CD14-positive monocyte (primary cell): ENCODE results near the gene SEM1. TPM values are rescaled to one million over a fixed set of nuclear protein-coding genes. Genes with fewer than 3 reads are reported as not detected.

Source experiments
- DNase-seq, 3 donors: peaks; one replicate each; pipeline ENCODE4 v3.0.0-alpha.2; 2011 to 2022
- H2AFZ ChIP-seq: 2 replicates; pipeline ENCODE4 v1.6.0; 2012; ENCODE audit warnings: mild to moderate bottlenecking, low read depth, low read length, inconsistent platforms; ENCODE audit not compliant: insufficient read depth, poor library complexity, severe bottlenecking
- H3K27ac ChIP-seq, 2 donors: 1 replicate in 1 of 2; 2 replicates in 1 of 2; pipeline ENCODE4 v1.5.1; 2012 to 2013; ENCODE audit warnings: low read length in 2 of 2, control low read depth in 1 of 2, inconsistent platforms in 1 of 2, low read depth in 1 of 2, mild to moderate bottlenecking in 1 of 2
- H3K27me3 ChIP-seq, 2 donors: one replicate each; pipeline versions ENCODE4 v1.6.0 to v1.6.1; 2011 to 2013; ENCODE audit warnings: low read length in 2 of 2; ENCODE audit not compliant: control insufficient read depth in 2 of 2, insufficient read depth in 2 of 2
- H3K36me3 ChIP-seq, 2 donors: replicated peaks in 1 of 2; 1 replicate in 1 of 2; 2 replicates in 1 of 2; pipeline versions ENCODE4 v1.5.1 to v1.6.1; 2012 to 2013; ENCODE audit warnings: low read length in 2 of 2, control low read depth in 1 of 2, inconsistent platforms in 1 of 2, mild to moderate bottlenecking in 1 of 2; ENCODE audit not compliant: insufficient read depth in 2 of 2, control insufficient read depth in 1 of 2
- H3K4me1 ChIP-seq, 2 donors: 1 replicate in 1 of 2; 2 replicates in 1 of 2; pipeline versions ENCODE4 v1.5.1 to v1.6.1; 2012 to 2013; ENCODE audit warnings: low read length in 2 of 2, control low read depth in 1 of 2, inconsistent platforms in 1 of 2, mild to moderate bottlenecking in 1 of 2, moderate library complexity in 1 of 2; ENCODE audit not compliant: insufficient read depth in 2 of 2, control insufficient read depth in 1 of 2
- H3K4me2 ChIP-seq: replicated peaks from 2 replicates; pipeline ENCODE3; 2012; ENCODE audit warnings: low read length, moderate library complexity, mild to moderate bottlenecking; ENCODE audit not compliant: poor library complexity, severe bottlenecking; ENCODE audit errors: extremely low read depth
- H3K4me3 ChIP-seq, 3 experiments: fragments of 200-600 bp in 1 of 3; sonication (generic) in 1 of 3; replicated peaks in 1 of 3; 1 replicate in 2 of 3; 2 replicates in 1 of 3; pipeline ENCODE4 v1.5.1; 2011 to 2013; ENCODE audit warnings: low read length in 3 of 3, mild to moderate bottlenecking in 3 of 3, control low read depth in 2 of 3, low read depth in 2 of 3, inconsistent platforms in 1 of 3, moderate library complexity in 1 of 3
- H3K79me2 ChIP-seq: 2 replicates; pipeline ENCODE4 v1.6.0; 2012; ENCODE audit warnings: mild to moderate bottlenecking, control low read depth, inconsistent platforms, low read length, moderate library complexity; ENCODE audit not compliant: insufficient read depth
- H3K9ac ChIP-seq: 2 replicates; pipeline ENCODE4 v1.6.0; 2017; ENCODE audit warnings: low read length, mild to moderate bottlenecking; ENCODE audit not compliant: insufficient read depth, poor library complexity, severe bottlenecking
- H3K9me3 ChIP-seq, 2 donors: replicated peaks in 1 of 2; 1 replicate in 1 of 2; 2 replicates in 1 of 2; pipeline versions ENCODE4 v1.5.1 to v1.6.1; 2012 to 2013; ENCODE audit warnings: low read length in 2 of 2, control low read depth in 1 of 2; ENCODE audit not compliant: control insufficient read depth in 1 of 2, insufficient read depth in 1 of 2
- H4K20me1 ChIP-seq: 2 replicates; pipeline ENCODE4 v1.6.0; 2012; ENCODE audit warnings: mild to moderate bottlenecking, low read length, control low read depth, moderate library complexity; ENCODE audit not compliant: insufficient read depth
- H3K27ac Mint-ChIP-seq, 7 donors: one replicate each; pipeline ENCODE4 v1.8.0; 2020; ENCODE audit warnings: mild to moderate bottlenecking in 7 of 7, mixed read lengths in 7 of 7, moderate library complexity in 6 of 7, inconsistent platforms in 2 of 7
- H3K27me3 Mint-ChIP-seq, 3 donors: one replicate each; pipeline ENCODE4 v1.8.0; 2021 to 2022; ENCODE audit warnings: low read depth in 3 of 3, mild to moderate bottlenecking in 3 of 3, mixed read lengths in 3 of 3, moderate library complexity in 3 of 3, inconsistent platforms in 1 of 3
- H3K36me3 Mint-ChIP-seq, 2 donors: one replicate each; pipeline ENCODE4 v1.8.0; 2020; ENCODE audit warnings: mixed read lengths in 2 of 2, inconsistent platforms in 1 of 2, mild to moderate bottlenecking in 1 of 2
- H3K4me1 Mint-ChIP-seq: one replicate; pipeline ENCODE4 v1.8.0; 2020; ENCODE audit warnings: mild to moderate bottlenecking, mixed read lengths
- H3K4me3 Mint-ChIP-seq, 2 donors: one replicate each; pipeline ENCODE4 v1.8.0; 2020; ENCODE audit warnings: mild to moderate bottlenecking in 2 of 2, mixed read lengths in 2 of 2, moderate library complexity in 1 of 2
- H3K9me3 Mint-ChIP-seq, 7 donors: one replicate each; pipeline ENCODE4 v1.8.0; 2020 to 2022; ENCODE audit warnings: mixed read lengths in 7 of 7, mild to moderate bottlenecking in 6 of 7, moderate library complexity in 6 of 7, inconsistent platforms in 2 of 7
- WGBS: methylation state at CpG from one replicate; pipeline ENCODE4 v1.1.5; 2013; ENCODE audit warnings: missing lambda C conversion rate; ENCODE audit not compliant: insufficient coverage; 5-methylcytosine and 5-hydroxymethylcytosine counted together
- intact Hi-C, 2 donors: fragments of 100-400 bp; cut with micrococcal nuclease; formaldehyde crosslinking; loops; one replicate each; pipeline versions ENCODE4 v1.15.0 to v1.15.1; 2023
- polyA plus RNA-seq, 3 donors: library from polyadenylated mRNA; depleted of rRNA in 1 of 3; unstranded in 2 of 3; stranded (reverse) in 1 of 3; fragments of 300-500 nt in 2 of 3; fragments of >200 nt in 1 of 3; fragmentation: Illumina TruSeq in 2 of 3; gene quantifications; 1 replicate in 2 of 3; 2 replicates in 1 of 3; pipeline ENCODE4 v1.2.3, GENCODE V29; 2012 to 2021
- TF ChIP-seq, protein P1 (sequence below): fragments of 200-600 bp; IDR thresholded peaks from one replicate; pipeline ENCODE4 v1.8.0; 2022; ENCODE audit warnings: antibody characterized with exemption, mild to moderate bottlenecking

Gene SEM1
- polyA plus RNA-seq, 3 donors = 8.0 to 117 (median 98.1) TPM

DNA sequence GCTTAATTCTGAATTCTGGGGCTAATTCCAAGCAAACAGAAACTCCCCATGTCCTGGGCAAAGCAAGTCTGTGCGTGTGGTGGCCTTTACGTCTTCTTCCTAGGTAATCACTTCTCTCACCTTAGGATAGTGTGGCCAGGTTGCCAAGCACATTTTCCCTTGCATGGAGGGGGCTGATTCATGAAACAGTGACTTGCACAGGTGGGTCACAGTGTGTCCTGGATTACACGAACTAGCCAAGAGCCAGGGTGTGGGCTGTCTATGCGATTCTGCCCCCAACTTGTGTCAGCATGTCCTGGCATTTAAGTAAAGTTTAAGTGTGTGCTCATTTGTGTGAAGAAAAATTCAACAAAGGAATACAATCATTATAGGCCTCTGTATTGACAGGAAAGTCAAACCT is 18.5 kb upstream of the SEM1 start:
- H3K9me3 ChIP-seq = no peaks in the 10 kb centered on the region
- H3K4me1 Mint-ChIP-seq = no peaks in the 10 kb centered on the region
- TF ChIP-seq, protein P1, sequence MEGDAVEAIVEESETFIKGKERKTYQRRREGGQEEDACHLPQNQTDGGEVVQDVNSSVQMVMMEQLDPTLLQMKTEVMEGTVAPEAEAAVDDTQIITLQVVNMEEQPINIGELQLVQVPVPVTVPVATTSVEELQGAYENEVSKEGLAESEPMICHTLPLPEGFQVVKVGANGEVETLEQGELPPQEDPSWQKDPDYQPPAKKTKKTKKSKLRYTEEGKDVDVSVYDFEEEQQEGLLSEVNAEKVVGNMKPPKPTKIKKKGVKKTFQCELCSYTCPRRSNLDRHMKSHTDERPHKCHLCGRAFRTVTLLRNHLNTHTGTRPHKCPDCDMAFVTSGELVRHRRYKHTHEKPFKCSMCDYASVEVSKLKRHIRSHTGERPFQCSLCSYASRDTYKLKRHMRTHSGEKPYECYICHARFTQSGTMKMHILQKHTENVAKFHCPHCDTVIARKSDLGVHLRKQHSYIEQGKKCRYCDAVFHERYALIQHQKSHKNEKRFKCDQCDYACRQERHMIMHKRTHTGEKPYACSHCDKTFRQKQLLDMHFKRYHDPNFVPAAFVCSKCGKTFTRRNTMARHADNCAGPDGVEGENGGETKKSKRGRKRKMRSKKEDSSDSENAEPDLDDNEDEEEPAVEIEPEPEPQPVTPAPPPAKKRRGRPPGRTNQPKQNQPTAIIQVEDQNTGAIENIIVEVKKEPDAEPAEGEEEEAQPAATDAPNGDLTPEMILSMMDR = no peak
- H3K27me3 Mint-ChIP-seq = peaks cover 2 to 7% (median 3%) of the 10 kb centered on the region in 3 donors
- H3K36me3 Mint-ChIP-seq = no peaks in the 10 kb centered on the region
- no peak overlapping the region for H2AFZ ChIP-seq
- H3K9me3 Mint-ChIP-seq = peaks cover 0 to 3% (median 1%) of the 10 kb centered on the region in 7 donors
- H3K4me3 Mint-ChIP-seq = no peak overlapping the region
- H3K79me2 ChIP-seq = no peaks in the 10 kb centered on the region
- H3K9ac ChIP-seq = no peak overlapping the region
- no peaks in the 10 kb centered on the region for H3K4me1 ChIP-seq
- WGBS = 100% methylated on average over 1 of the region's 4 CpGs
- no peak overlapping the region for H3K4me3 ChIP-seq
- no peak for DNase-seq
- H4K20me1 ChIP-seq = no peaks in the 10 kb centered on the region
- no peak overlapping the region for H3K27ac ChIP-seq
- H3K27me3 ChIP-seq = peaks cover 0 to 2% of the 10 kb centered on the region in 2 donors
- H3K4me2 ChIP-seq = no peak overlapping the region
- intact Hi-C loops = no loop called here
- no peaks in the 10 kb centered on the region for H3K36me3 ChIP-seq
- no peak overlapping the region for H3K27ac Mint-ChIP-seq

DNA sequence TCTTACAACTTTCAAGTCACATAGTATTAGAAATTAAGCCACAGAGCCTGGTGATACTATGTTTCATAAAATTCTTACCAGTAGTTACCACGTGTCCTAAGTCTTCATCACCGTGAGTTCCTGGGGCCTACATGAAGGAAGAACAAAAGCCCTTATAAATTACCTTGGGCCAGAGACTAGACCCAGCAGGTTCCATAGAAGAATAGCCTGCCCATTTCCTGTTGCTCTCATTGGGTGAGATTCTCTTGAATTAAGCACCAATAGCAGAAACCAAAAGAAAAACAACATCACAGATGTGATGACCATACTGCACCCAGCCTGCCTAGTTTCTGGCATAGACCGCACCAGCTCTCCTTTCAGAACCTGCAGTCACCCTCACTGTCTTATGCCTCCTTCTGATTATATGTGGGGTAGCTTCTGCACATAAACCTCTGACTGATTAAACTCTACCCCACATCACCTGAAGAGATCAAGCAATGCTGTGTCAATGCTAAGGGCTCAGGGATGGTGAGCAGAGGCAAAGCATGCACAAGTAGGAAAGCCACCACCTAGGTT is 18.0 kb upstream of the SEM1 start:
- no peak overlapping the region for H2AFZ ChIP-seq

More for the DNA sequence above, 18.0 kb upstream of the SEM1 start:
- TF ChIP-seq, protein P1 = no peak
- Histone ChIP-seq H3K4me2 (no peak overlapping the region), H3K4me3 (no peak overlapping the region), H3K9ac (no peak overlapping the region), H3K4me1 (no peaks in the 10 kb centered on the region), H3K9me3 (no peaks in the 10 kb centered on the region), H3K27ac (no peak overlapping the region), H4K20me1 (no peaks in the 10 kb centered on the region), H3K36me3 (no peaks in the 10 kb centered on the region), H3K27me3 (peaks cover 0 to 2% of the 10 kb centered on the region in 2 donors), H3K79me2 (no peaks in the 10 kb centered on the region)
- WGBS = 94% methylated on average over 2 of the region's 3 CpGs
- H3K4me1 Mint-ChIP-seq = no peaks in the 10 kb centered on the region
- H3K9me3 Mint-ChIP-seq = peaks cover 0 to 8% (median 2%) of the 10 kb centered on the region in 7 donors
- H3K27ac Mint-ChIP-seq = no peak overlapping the region
- intact Hi-C loops = no loop called here
- peaks cover 2 to 7% (median 3%) of the 10 kb centered on the region in 3 donors for H3K27me3 Mint-ChIP-seq
- DNase-seq = no peak
- H3K4me3 Mint-ChIP-seq = no peak overlapping the region
- no peaks in the 10 kb centered on the region for H3K36me3 Mint-ChIP-seq
